Skeletal muscle satellite cell (primary cell): ENCODE data around the gene ALDH1B1.

ENCODE experiments used
- H3K27me3 ChIP-seq: 2 replicates; pipeline ENCODE4 v1.7.0; 2013; ENCODE audit warnings: low read length; ENCODE audit not compliant: control insufficient read depth, insufficient read depth
- H3K36me3 ChIP-seq: 2 replicates; pipeline ENCODE4 v1.7.0; 2013; ENCODE audit warnings: mild to moderate bottlenecking, control low read depth, low read length; ENCODE audit not compliant: insufficient read depth
- H3K4me1 ChIP-seq: 2 replicates; pipeline ENCODE4 v1.7.0; 2013; ENCODE audit warnings: low read length; ENCODE audit not compliant: control insufficient read depth, insufficient read depth
- H3K4me2 ChIP-seq: 2 replicates; pipeline ENCODE4 v1.7.0; 2013; ENCODE audit warnings: mild to moderate bottlenecking, low read length
- H3K4me3 ChIP-seq: 2 replicates; pipeline ENCODE4 v1.7.0; 2013; ENCODE audit warnings: low read length
- H3K9ac ChIP-seq: 2 replicates; pipeline ENCODE4 v1.7.0; 2013; ENCODE audit warnings: mild to moderate bottlenecking, low read depth, low read length, moderate library complexity
- H3K9me3 ChIP-seq: replicated peaks from 2 replicates; pipeline ENCODE4 v1.7.0; 2013; ENCODE audit warnings: mild to moderate bottlenecking, control low read depth, low read length

The ALDH1B1 gene

DNA sequence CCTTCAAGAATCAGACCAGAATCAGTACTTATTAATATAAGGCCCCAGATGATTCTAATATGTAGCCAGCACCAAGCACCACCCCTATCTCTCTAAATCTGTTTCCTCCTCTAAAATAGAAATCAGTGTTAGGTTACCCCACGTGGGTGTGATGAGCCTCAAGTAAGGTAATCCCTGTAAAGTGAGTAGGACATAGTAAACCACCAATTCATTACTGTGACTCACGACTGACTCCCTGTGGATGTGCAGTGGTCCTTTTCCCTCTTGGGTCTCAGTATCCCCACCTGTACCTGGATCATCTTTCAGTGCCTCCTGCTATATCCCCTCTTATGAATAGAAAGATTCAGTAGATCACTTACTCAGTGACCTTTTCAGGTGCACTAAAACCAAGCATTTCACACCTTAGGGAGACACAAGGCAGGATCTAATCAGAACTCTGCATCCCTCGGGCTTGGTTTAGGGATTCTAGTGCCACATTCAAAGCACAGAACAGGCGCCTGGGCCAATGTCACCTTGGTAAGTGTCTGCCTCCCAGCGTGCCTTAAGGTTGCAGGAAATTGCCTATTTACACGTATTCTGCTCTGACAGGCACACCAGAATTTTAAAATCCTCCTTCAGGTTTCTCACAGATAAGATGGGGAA lies 12.2 kb upstream of the ALDH1B1 start:
- Histone ChIP-seq H3K4me2 (no peak overlapping the region), H3K4me3 (no peak overlapping the region), H3K27me3 (peaks cover 4% of the 10 kb centered on the region), H3K36me3 (no peaks in the 10 kb centered on the region), H3K9me3 (no peaks in the 10 kb centered on the region), H3K4me1 (peaks cover 24% of the 10 kb centered on the region), H3K9ac (no peak overlapping the region)

DNA sequence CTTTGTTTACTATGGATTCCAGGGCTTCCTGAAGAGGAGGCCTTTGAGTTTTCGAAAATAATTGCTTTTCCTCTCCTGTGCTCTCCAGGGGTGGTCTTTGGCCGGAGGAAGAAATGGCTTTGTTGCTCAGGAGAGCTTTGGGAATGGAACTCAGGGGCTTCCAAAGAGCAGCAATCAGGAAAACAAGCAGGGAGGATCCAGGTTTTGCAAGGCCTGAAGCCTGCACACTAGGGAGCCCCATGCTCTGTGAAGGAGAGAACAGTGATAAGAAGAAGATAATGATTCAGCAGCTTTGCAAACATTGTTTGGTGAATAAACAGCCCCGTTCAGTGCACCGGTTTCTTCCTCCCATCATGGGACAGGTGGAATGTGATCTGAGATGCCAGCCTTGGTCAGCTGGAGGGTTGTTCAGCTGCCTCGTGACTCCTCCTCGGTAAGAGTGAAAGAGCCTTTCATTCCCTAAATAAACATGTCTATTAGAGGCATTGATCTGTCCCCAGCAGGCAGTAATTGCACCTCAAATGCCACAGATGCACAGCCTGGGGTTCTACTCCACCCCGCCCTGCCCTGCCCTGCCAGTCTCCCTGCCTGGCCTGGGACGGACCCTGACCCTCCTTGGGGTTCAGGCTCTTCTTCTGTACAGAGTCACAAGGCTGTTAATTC lies 11.5 kb upstream of the ALDH1B1 start:
- H3K4me2 ChIP-seq = no peak overlapping the region
- no peaks in the 10 kb centered on the region for H3K27me3 ChIP-seq
- no peaks in the 10 kb centered on the region for H3K9me3 ChIP-seq
- no peak overlapping the region for H3K4me3 ChIP-seq
- H3K36me3 ChIP-seq = no peaks in the 10 kb centered on the region
- peaks cover 30% of the 10 kb centered on the region for H3K4me1 ChIP-seq
- H3K9ac ChIP-seq = no peak overlapping the region

DNA sequence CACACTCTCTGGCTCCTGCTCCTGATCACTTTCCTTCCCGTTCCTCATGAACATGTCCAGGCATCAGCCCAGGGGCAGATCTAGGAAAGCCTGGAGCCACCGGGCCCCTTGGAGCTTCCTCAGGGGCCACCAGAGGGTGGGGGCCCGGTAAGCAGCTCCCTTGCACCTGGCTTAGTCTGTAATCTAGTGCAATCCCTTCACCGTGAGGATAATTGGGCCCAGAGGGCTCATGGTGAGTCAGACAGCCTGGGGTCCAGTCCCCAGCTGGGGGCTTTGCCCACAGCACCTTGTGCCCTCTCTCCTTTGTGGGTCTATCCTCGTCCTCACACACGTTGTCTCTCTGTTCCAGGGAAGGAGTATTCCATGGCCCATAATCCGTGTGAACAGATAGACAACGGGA lies 10.4 kb upstream of the ALDH1B1 start:
- Histone ChIP-seq H3K9ac (no peak overlapping the region), H3K4me3 (no peak overlapping the region), H3K36me3 (no peaks in the 10 kb centered on the region), H3K4me1 (peaks cover 35% of the 10 kb centered on the region), H3K4me2 (no peak overlapping the region), H3K27me3 (no peaks in the 10 kb centered on the region), H3K9me3 (no peaks in the 10 kb centered on the region)

DNA sequence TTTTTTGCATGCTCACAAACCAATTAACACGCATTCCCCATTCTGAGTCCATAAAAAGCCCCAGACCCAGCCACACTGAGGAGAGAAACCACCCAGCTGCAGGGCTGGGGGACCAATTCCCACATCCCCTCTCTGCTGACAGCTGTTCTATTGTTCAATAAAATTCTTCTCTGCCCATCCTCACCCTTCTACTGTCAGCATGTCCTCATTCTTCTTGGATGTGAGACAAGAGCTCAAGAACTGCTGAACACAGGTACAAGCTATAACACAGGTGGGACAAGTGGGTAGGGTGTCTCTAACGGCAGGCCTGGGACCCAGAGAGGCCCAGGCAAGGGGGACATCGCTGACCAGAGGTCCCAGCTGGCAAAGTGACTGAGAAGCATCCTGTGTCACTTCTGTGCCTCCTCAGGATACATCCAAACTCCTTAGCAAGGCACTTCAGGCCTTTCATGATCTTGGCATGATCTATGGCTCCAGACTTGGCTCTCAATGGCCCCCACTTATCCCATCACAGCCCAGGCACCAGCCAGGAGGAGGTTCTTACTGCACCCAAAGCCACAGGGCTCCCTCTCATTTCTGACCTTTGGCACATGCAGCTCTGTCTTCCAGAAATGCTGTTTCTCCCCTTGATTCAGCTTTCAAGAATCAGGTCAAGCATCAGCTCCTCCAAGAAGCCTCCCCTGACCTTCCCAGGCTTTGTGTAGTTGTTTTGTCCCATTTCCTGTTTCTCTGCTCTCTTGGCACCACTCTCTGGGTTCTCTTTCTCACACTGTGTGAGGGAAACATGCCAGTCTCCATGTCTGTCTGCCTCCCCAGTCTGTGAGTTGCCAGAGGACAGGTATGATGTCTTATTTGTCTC lies 7.3 kb upstream of the ALDH1B1 start:
- no peaks in the 10 kb centered on the region for H3K27me3 ChIP-seq
- H3K4me2 ChIP-seq = no peak overlapping the region
- no peak overlapping the region for H3K4me3 ChIP-seq
- H3K9ac ChIP-seq = no peak overlapping the region
- H3K4me1 ChIP-seq = peaks cover 47% of the 10 kb centered on the region
- H3K9me3 ChIP-seq = no peaks in the 10 kb centered on the region
- H3K36me3 ChIP-seq = no peaks in the 10 kb centered on the region

DNA sequence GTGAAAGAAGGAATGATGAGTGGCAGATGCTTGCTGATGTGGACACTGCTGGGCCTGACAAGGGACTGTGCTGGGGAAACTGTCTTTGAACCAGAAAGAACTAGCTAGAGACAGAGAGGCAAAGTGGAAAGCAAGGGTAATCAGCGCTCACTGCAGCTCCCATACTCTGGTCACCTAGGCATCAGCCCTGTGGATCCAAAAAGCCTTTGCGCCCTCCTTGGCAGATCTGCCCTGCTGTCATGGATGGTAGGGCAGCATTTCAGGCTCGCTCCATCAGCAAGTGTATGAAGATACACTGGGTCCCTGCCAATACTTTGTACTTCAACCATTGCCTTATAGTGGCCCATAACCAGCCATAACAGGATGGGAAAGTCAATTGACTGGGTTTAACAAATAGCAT lies 6.6 kb upstream of the ALDH1B1 start:
- H3K4me1 ChIP-seq = peaks cover 47% of the 10 kb centered on the region
- no peak overlapping the region for H3K4me2 ChIP-seq
- no peak overlapping the region for H3K4me3 ChIP-seq
- H3K9me3 ChIP-seq = no peaks in the 10 kb centered on the region
- no peaks in the 10 kb centered on the region for H3K36me3 ChIP-seq
- H3K9ac ChIP-seq = no peak overlapping the region
- no peaks in the 10 kb centered on the region for H3K27me3 ChIP-seq

DNA sequence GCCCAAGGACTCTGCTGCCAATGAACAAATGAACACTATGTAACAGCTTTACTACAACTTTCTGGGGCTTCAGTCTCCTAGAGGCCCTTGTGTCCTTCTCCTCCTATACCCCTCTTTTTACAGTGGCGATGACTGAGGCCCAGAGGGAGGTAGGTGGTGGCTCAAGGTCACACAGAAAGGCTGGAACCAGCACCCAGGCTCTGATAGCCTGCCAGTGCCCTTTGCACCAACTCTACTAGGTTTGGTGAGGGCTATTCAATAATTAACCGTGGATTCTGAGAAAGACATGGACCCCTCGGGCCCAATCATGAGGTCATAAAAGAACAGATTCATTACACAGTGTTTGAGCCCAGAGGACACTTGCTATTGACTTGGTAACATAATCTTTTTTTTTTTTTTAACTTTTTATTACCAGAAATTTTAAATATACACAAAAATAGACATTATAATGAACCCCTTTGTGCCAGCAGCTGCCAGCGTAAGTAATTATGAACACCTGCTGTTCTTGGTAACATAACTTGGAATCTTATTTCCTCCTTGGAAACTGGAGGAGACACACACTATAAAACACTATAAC lies 6.1 kb upstream of the ALDH1B1 start:
- H3K27me3 ChIP-seq = no peaks in the 10 kb centered on the region

DNA sequence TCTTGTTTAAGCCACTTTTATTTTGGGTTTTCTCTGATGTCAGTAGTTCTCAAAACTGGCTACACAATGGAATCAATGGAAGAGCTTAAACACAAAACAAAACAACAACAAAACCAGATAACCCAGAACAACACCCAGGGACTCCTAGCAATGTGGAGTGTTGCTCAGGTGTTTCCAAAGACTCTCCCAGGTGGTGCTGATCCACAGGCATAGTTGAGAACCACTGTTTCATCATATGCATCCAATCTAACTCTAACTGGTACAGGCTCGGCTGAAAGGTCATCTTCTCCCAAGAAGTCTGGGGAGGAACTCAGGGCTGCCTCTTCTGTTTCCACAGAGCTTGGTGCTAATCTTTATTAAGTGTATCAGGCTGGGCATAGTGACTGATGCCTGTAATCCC lies 5.4 kb upstream of the ALDH1B1 start:
- Histone ChIP-seq H3K4me1 (peaks cover 48% of the 10 kb centered on the region), H3K9ac (no peak overlapping the region), H3K36me3 (no peaks in the 10 kb centered on the region), H3K27me3 (no peaks in the 10 kb centered on the region), H3K4me3 (no peak overlapping the region), H3K9me3 (no peaks in the 10 kb centered on the region), H3K4me2 (no peak overlapping the region)

More for the DNA sequence above, 6.1 kb upstream of the ALDH1B1 start:
- Histone ChIP-seq H3K4me3 (no peak overlapping the region), H3K9me3 (no peaks in the 10 kb centered on the region), H3K9ac (no peak overlapping the region), H3K36me3 (no peaks in the 10 kb centered on the region), H3K4me1 (peaks cover 47% of the 10 kb centered on the region), H3K4me2 (no peak overlapping the region)

DNA sequence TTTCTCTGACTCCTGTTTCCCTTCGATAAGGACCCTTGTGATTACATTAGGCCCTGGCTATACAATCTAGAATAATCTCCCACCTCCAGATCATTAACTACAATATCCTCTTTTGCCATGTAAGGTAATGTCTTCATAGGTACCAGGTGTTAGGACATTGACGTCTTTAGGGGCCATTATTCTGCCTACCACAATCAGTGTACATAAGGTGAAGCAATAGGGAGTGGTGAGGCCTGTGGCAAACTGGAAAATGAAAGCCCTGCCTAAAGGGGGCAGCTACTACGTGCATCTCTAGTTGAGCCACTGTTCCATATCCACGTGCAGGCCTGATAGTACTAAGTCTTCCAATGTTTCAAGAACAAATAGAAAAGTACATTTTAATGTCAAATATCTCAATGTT lies 4.8 kb upstream of the ALDH1B1 start:
- Histone ChIP-seq H3K9me3 (no peaks in the 10 kb centered on the region), H3K36me3 (no peaks in the 10 kb centered on the region), H3K4me2 (no peak overlapping the region), H3K4me1 (peaks cover 46% of the 10 kb centered on the region), H3K27me3 (no peaks in the 10 kb centered on the region), H3K4me3 (no peak overlapping the region), H3K9ac (no peak overlapping the region)

DNA sequence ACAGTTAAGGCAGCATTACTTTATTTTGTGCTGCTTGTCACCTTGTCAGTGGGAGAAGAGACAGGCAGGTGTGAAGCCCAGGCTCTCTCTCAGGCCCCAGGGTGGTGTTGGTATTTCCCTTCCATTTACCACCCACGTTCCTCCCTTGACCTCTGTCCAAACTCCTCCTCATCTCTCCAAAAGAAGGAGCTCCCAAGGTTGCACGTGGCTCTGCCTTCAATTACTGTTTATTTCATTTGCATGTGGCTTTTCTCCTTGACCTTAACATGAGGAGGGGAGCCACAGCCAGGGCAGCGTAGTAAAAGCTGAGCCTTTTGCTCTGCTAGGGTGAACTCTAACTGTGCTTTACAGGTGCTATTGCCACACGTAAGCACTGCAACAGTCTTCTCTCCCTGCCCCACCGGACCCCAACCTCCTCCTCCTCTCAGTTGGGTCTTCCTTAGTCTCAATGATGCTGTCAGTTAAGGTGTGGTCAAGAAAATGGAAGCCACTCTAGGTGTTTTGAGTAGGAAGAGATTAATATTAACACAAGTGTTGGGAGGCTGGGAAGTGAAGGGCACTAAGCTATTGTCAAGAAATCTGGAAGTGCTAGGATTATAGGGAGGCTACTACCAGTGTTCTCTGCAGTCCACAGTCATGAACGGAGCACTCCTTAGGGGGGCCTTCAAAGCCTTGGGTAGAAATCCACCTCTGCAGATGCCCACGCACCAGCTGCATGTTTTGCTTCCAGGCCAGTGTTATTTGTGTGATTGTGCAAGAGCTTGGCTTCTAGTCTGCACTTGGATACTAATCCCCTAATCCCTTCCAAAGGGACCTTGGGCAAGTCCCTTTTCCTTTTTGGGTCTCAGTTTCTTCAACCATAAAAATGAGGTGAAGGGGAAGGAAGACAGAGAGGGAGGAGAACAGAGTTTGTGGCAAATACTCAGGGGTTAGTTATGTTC lies 3.9 kb upstream of the ALDH1B1 start:
- no peaks in the 10 kb centered on the region for H3K27me3 ChIP-seq
- no peak overlapping the region for H3K4me3 ChIP-seq

DNA sequence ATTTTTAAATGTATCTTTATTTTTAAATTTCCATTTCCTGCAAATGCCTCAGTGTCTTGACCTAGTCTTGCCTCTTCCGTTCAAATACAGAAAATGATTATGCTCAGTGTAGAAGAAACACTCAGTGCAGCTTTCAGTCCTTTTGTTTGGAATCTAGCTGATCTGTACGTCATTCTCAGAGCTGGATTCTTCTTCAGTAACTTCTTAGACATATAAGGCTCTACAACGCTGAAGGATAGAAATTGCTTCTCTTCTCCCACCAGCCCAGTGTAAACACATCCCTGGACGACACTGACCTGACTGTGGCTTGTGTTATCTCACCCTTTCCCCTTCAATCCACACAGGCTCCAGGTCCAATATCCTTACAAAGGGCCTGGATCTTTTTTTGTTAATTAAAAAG lies 3.2 kb upstream of the ALDH1B1 start:
- H3K4me2 ChIP-seq = no peak overlapping the region
- H3K4me1 ChIP-seq = peaks cover 40% of the 10 kb centered on the region
- H3K36me3 ChIP-seq = no peaks in the 10 kb centered on the region
- no peak overlapping the region for H3K9ac ChIP-seq
- no peaks in the 10 kb centered on the region for H3K9me3 ChIP-seq
- no peak overlapping the region for H3K4me3 ChIP-seq
- no peaks in the 10 kb centered on the region for H3K27me3 ChIP-seq

More for the DNA sequence above, 3.9 kb upstream of the ALDH1B1 start:
- Histone ChIP-seq H3K36me3 (no peaks in the 10 kb centered on the region), H3K4me2 (peak overlapping the region; percentile 12), H3K4me1 (peaks cover 45% of the 10 kb centered on the region), H3K9me3 (no peaks in the 10 kb centered on the region), H3K9ac (no peak overlapping the region)
